Measurements from ENCODE around the gene TARP.
"Not testable (repeated sequence)": the region's sequence is repeated elsewhere in the genome, so short reads cannot be mapped to it uniquely, and the experiment has no call there.

The TARP gene

DNA sequence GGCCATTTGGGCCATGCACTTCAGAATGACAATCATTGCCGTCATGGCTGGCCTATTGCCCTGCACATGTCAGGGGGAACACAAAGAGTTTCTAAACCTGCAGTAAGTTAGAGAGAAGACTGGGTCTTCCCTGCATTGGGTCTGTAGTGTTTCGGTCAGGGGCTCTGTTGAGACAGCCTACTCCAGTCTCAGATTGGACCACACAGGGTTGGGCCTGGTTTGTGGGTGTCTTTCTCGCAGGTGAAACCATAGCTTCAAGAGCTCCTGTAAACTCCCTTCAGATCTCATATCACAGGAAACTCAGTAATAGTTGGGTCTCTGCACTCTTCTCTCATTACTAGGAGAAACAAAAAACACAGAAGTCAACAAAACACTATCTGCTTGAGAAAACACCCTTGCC is 7.3 kb upstream of the TARP start:
- no peak for DNase-seq (ENCODE audit: low read depth)
- H3K4me3 ChIP-seq (ENCODE audit: low read depth, low read length) = no peak overlapping the region
- TF ChIP-seq, protein P1, sequence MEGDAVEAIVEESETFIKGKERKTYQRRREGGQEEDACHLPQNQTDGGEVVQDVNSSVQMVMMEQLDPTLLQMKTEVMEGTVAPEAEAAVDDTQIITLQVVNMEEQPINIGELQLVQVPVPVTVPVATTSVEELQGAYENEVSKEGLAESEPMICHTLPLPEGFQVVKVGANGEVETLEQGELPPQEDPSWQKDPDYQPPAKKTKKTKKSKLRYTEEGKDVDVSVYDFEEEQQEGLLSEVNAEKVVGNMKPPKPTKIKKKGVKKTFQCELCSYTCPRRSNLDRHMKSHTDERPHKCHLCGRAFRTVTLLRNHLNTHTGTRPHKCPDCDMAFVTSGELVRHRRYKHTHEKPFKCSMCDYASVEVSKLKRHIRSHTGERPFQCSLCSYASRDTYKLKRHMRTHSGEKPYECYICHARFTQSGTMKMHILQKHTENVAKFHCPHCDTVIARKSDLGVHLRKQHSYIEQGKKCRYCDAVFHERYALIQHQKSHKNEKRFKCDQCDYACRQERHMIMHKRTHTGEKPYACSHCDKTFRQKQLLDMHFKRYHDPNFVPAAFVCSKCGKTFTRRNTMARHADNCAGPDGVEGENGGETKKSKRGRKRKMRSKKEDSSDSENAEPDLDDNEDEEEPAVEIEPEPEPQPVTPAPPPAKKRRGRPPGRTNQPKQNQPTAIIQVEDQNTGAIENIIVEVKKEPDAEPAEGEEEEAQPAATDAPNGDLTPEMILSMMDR (IDR thresholded peaks at IDR 0.05; ENCODE audit: insufficient read depth, low read depth, low read length) = no peak

- peak; percentile 60 for DNase-seq (ENCODE audit: low read depth)
- TF ChIP-seq, protein P1 (IDR thresholded peaks at IDR 0.05; ENCODE audit: insufficient read depth, low read depth, low read length) = no peak
- no peak overlapping the region for H3K4me3 ChIP-seq (ENCODE audit: low read depth, low read length)
These were observed 6.6 kb upstream of the TARP start for GRCh38 chr7:38280000-38280399.

DNA sequence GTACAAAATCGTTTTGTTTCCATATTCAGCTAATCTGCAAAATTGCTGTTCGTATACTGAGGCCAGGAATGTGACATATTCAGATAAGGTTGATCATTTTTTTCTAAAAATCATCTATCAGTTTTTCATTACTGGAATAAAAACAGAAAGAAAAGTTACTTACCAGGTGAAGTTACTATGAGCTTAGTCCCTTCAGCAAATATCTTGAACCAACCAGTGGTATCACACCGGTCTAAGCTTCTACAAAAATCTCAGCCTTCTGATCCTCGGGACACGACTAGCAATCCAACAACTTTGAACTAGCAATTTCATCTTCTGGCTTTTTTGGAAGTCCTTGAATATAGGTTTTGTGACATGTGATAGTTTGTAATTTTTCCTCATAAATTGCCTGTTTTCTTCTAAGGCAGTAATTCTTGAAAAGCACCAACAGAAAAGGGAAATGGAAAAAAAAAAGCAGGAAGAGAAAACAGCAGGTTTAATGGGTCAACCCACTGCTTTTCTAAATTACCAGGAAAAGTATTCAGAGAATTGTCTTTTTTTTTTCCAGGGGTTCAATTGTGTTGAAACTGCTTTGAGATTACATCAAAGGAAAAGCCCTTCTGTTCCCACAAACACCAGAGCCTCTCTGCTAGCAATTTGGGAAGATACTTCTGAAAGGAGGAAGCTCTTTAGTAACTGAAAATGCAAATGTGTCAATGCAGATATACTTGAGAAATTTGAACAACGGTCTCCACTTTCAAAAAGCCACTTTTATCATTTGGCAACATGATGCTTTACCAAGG is 2.9 kb upstream of the TARP start:
- TF ChIP-seq, protein P1 (IDR thresholded peaks at IDR 0.05; ENCODE audit: insufficient read depth, low read depth, low read length) = no peak

GRCh38 chr7:38274927-38275620 is 1.6 kb upstream of the TARP start:
- TF ChIP-seq, protein P1 (IDR thresholded peaks at IDR 0.05; ENCODE audit: insufficient read depth, low read depth, low read length) = no peak
- no peak for DNase-seq (ENCODE audit: low read depth)
- no peak overlapping the region for H3K4me3 ChIP-seq (ENCODE audit: low read depth, low read length)

More for the DNA sequence above, 2.9 kb upstream of the TARP start:
- no peak overlapping the region for H3K4me3 ChIP-seq (ENCODE audit: low read depth, low read length)
- no peak for DNase-seq (ENCODE audit: low read depth)

DNA sequence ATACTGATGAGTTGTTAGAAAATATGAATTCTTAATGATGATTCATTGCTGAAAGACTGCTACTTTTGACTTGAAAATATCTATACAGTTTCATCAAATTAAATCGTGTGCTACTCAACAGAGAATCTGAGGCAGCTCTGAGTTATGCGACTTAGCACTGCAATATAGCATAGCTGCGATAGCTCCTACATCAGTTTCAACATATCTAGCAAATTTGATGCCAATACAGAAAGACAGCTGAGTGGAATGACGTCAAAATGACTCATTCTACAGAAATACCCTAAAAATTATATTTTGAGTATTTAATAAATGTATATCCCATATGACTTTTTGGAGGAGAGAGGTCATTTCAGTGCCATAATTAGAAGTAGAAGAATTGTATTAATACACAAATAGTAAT is 1.1 kb upstream of the TARP start:
- TF ChIP-seq, protein P1 (IDR thresholded peaks at IDR 0.05; ENCODE audit: insufficient read depth, low read depth, low read length) = no peak
- H3K4me3 ChIP-seq (ENCODE audit: low read depth, low read length) = no peak overlapping the region
- DNase-seq (ENCODE audit: low read depth) = no peak

GRCh38 chr7:38270405-38270804 is 3.0 kb downstream of the TARP start:
- not testable (repeated sequence) for DNase-seq (ENCODE audit: low read depth)

GRCh38 chr7:38269704-38270346 is 3.6 kb downstream of the TARP start:
- not testable (repeated sequence) for H3K4me3 ChIP-seq (ENCODE audit: low read depth, low read length); DNase-seq (ENCODE audit: low read depth)

More at GRCh38 chr7:38270405-38270804, 3.0 kb downstream of the TARP start:
- H3K4me3 ChIP-seq (ENCODE audit: low read depth, low read length) = not testable (repeated sequence)

DNA sequence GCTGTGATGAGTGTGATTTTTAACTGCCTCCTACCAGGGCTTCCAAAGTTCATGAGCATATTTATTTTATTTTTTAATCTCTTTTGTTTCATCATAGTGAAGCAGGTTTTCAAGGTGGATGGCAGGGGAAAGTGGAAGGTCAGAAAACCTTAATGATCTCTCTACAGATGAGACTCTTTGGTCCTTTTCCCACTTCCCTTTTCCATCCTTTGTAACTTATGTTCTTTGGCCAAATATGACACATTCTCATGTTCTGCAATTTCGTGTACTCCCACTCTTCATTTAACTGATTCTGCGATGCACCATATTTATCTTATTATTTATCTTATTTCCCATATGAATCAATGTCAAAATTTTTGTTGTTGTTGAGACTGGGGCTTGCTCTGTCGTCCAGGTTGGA is 7.5 kb downstream of the TARP start:
- DNase-seq (ENCODE audit: low read depth); H3K4me3 ChIP-seq (ENCODE audit: low read depth, low read length): not testable (repeated sequence)

GRCh38 chr7:38264602-38265001 is 8.8 kb downstream of the TARP start:
- H3K4me3 ChIP-seq (ENCODE audit: low read depth, low read length); DNase-seq (ENCODE audit: low read depth): not testable (repeated sequence)

DNA sequence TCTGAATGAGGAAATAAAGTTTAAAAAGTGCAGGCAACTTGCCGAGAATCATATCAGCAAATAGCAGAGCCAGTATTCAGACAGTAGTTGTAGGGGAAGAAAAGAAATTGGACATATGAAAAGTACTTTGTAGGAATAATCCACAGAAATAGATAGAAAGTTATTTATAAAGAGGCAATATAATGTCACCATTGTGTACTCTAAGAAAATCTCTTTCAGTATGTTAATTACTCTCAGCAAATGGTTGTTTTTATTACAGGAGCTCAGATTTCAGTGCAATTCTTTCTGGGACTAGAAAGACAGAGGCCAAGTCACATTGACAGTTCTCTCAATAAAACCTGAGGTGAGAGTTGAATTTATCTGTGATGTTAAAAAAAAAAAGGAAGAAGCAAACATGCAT is 10.2 kb downstream of the TARP start:
- not testable (repeated sequence) for H3K4me3 ChIP-seq (ENCODE audit: low read depth, low read length); DNase-seq (ENCODE audit: low read depth)

Measured in fibroblast of villous mesenchyme (primary cell).